Right lobe of liver (tissue), 6 donors: Measurements from ENCODE around the gene ASTN1. TPM values are rescaled to one million over a fixed set of nuclear protein-coding genes. Genes with fewer than 3 reads are reported as not detected.

Experiments used
- ATAC-seq, 4 donors: fragments of 200-7000 bp; cut with Tn5 transposase; one replicate each; pipeline ENCODE4 v1.9.1; 2020; ENCODE audit warnings: mild to moderate bottlenecking in 4 of 4, moderate library complexity in 4 of 4
- DNase-seq, 3 donors: peaks; one replicate each; pipeline ENCODE4 v3.0.0-alpha.2; 2020
- H3K27ac ChIP-seq, 3 donors: fragments of 200-600 bp; one replicate each; pipeline ENCODE4 v1.8.0; 2022
- H3K27me3 ChIP-seq, 2 donors: fragments of 200-600 bp; one replicate each; pipeline ENCODE4 v1.8.0; 2022
- H3K36me3 ChIP-seq, 4 donors: fragments of 200-600 bp; sonication (generic) in 1 of 4; one replicate each; pipeline versions ENCODE4 v1.5.1 to v1.8.0; 2017 to 2022; ENCODE audit warnings: control low read depth in 1 of 4
- H3K4me1 ChIP-seq, 4 donors: fragments of 200-600 bp; sonication (generic) in 1 of 4; one replicate each; pipeline versions ENCODE4 v1.5.1 to v1.8.0; 2017 to 2022; ENCODE audit warnings: control low read depth in 1 of 4
- H3K4me3 ChIP-seq, 3 donors: fragments of 200-600 bp; one replicate each; pipeline ENCODE4 v1.8.0; 2022
- H3K9me3 ChIP-seq, 4 donors: fragments of 200-600 bp; sonication (generic) in 1 of 4; one replicate each; pipeline versions ENCODE4 v1.5.1 to v1.8.0; 2017 to 2022; ENCODE audit warnings: control low read depth in 1 of 4
- POLR2A ChIP-seq: fragments of 450-650 bp; IDR thresholded peaks from one replicate; pipeline ENCODE4 v1.6.1; 2017; ENCODE audit warnings: antibody characterized with exemption, mild to moderate bottlenecking
- WGBS: methylation state at CpG from one replicate; pipeline ENCODE4 v1.1.6; 2018; ENCODE audit warnings: low coverage, low lambda C conversion rate; ENCODE audit not compliant: insufficient coverage; ENCODE audit errors: missing lambda C conversion rate; 5-methylcytosine and 5-hydroxymethylcytosine counted together
- intact Hi-C, 2 donors: fragments of 100-400 bp; cut with DNase I; formaldehyde crosslinking; loops; one replicate each; pipeline versions ENCODE4 v1.11.2 to v1.14.1; 2022
- total RNA-seq, 6 experiments: library from RNA; depleted of rRNA in 2 of 6; stranded (reverse); fragments of >200 nt in 2 of 6; fragmentation: NEBNext Ultra II Directional in 3 of 6; extraction: Animal tissue kit (Norgen Biotek cat#: 25700) in 3 of 6; gene quantifications; one replicate each; pipeline versions ENCODE4 v1.1.0 to v1.2.4, GENCODE V29; 2016 to 2023
- TF ChIP-seq, protein P1 (sequence below), 4 donors: fragments of 200-600 bp in 3 of 4; fragments of 450-650 bp in 1 of 4; IDR thresholded peaks; one replicate each; pipeline versions ENCODE4 v1.5.1 to v1.8.0; 2016 to 2022; ENCODE audit warnings: antibody characterized with exemption in 4 of 4, mild to moderate bottlenecking in 2 of 4
- donor health status: DM: no; HTN: yes; CAD: no.
- donor health status: DM: no; HTN: no; CAD: no.
- donor health status: DM: no; HTN: no; CAD: no.
- donor health status: DM: no; HTN: yes; CAD: no.
- donor health status: DM: no; HTN: yes; CAD: no.

The ASTN1 gene
- total RNA-seq, 6 experiments from 2014 or later, result 0.06 to 0.78 (median 0.18) TPM

DNA sequence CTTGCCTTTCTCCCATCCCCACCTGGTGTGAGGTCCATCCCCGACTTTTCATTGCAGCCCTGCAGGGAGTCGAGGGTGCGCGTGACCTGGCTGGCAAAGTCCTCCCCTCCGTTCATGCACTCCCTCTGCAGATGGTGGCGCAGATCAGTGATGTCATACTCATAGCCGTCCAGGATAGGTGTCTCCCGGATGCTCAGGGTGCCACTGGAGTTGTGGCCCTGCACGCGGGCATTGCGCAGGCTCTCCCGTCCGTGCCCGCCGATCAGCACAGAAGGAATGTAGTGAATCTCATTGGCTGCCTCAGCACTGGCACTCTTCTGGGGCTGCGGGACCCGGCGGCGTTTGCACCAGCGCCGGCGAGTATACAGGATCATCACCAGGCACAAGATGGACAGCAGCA lies 132.1 kb downstream of the ASTN1 start:
- 69% methylated on average over 7 of the region's 22 CpGs for WGBS
- H3K9me3 ChIP-seq, result no peaks in the 10 kb centered on the region
- DNase-seq, result no peak
- ATAC-seq, result no peak
- H3K36me3 ChIP-seq, result no peaks in the 10 kb centered on the region
- H3K4me1 ChIP-seq, result no peaks in the 10 kb centered on the region
- H3K4me3 ChIP-seq, result no peak overlapping the region
- TF ChIP-seq POLR2A, result no peak
- TF ChIP-seq, protein P1, sequence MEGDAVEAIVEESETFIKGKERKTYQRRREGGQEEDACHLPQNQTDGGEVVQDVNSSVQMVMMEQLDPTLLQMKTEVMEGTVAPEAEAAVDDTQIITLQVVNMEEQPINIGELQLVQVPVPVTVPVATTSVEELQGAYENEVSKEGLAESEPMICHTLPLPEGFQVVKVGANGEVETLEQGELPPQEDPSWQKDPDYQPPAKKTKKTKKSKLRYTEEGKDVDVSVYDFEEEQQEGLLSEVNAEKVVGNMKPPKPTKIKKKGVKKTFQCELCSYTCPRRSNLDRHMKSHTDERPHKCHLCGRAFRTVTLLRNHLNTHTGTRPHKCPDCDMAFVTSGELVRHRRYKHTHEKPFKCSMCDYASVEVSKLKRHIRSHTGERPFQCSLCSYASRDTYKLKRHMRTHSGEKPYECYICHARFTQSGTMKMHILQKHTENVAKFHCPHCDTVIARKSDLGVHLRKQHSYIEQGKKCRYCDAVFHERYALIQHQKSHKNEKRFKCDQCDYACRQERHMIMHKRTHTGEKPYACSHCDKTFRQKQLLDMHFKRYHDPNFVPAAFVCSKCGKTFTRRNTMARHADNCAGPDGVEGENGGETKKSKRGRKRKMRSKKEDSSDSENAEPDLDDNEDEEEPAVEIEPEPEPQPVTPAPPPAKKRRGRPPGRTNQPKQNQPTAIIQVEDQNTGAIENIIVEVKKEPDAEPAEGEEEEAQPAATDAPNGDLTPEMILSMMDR (IDR thresholded peaks at IDR 0.05), result no peak
- no peak overlapping the region for H3K27ac ChIP-seq
- intact Hi-C loops, result no loop called here
- H3K27me3 ChIP-seq, result no peaks in the 10 kb centered on the region

DNA sequence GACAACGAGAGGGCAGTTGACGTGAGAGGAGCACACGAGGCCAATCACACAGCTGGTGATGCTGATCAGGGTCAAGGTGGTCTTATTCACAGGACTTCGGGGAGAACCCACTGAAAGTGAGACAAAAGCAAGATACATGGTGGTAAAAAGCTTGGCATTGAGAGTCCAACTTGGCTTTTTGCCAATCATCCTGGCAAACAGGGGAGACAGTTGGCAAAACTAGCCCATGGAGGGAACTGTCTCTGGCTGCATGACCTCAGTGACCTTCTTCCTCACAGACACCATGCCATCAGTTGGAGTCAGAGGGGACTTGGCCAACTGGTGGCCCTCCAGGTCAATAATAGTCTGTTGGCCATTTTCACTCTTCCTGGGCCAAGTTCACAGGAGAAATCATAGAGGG lies 139.9 kb downstream of the ASTN1 start:
- intact Hi-C loops, result no loop called here
- Histone ChIP-seq H3K27me3 (no peaks in the 10 kb centered on the region), H3K36me3 (no peaks in the 10 kb centered on the region), H3K9me3 (no peaks in the 10 kb centered on the region), H3K4me1 (no peaks in the 10 kb centered on the region), H3K4me3 (no peak overlapping the region), H3K27ac (no peak overlapping the region)
- 20% methylated on average over 1 of the region's 4 CpGs for WGBS
- TF ChIP-seq, protein P1 (IDR thresholded peaks at IDR 0.05), result no peak
- no peak for TF ChIP-seq POLR2A
- DNase-seq (no peak), ATAC-seq (no peak)

DNA sequence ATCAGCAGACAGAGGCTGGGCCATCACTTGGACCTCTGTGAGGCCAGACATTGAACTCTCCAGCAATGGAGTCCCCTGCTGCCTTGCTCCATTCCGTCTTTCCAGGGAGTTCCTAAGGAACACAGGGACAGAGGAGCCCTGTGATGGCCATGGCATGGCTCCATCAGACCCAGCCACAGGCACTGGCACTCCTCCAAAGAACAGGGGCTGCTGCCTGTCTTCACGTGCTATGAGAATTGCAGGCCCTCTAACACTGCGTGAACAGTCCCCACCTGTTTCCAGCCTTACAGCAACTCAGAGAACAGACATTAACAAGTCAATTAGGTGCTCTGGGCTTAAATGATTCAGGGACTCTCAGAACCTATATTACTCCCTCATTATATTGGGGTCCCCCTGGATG lies 140.8 kb downstream of the ASTN1 start:
- H3K4me1 ChIP-seq, result no peaks in the 10 kb centered on the region
- H3K27me3 ChIP-seq, result no peaks in the 10 kb centered on the region
- H3K9me3 ChIP-seq, result no peaks in the 10 kb centered on the region
- no peaks in the 10 kb centered on the region for H3K36me3 ChIP-seq
- DNase-seq, result no peak
- no peak for ATAC-seq
- intact Hi-C loops, result no loop called here
- no peak overlapping the region for H3K4me3 ChIP-seq
- 92% methylated on average over 2 of the region's 3 CpGs for WGBS
- TF ChIP-seq, protein P1 (IDR thresholded peaks at IDR 0.05), result no peak
- no peak for TF ChIP-seq POLR2A
- H3K27ac ChIP-seq, result no peak overlapping the region

DNA sequence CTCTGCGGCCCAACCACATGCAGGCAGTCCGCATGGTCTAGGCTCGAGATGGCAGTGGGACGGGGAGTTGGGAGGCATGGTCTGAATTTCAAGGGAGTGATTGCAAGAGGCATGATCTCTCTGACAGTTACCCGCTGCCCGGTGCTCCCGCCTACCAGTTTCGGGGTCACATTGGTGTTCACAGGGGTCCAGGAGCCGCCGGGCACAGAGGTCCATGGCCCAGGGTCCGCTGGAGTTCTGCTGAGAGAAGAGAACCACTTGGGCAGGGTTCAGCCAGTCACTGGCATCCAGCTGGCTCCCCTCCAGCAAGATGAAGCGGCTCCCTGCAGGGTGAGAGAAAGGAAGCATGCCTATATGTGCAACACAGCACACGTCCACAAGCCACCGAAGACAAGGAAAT lies 141.3 kb downstream of the ASTN1 start:
- H3K27ac ChIP-seq, result no peak overlapping the region
- no peak overlapping the region for H3K4me3 ChIP-seq
- H3K4me1 ChIP-seq, result no peaks in the 10 kb centered on the region
- intact Hi-C loops, result no loop called here
- no peak for ATAC-seq
- no peak for TF ChIP-seq POLR2A
- TF ChIP-seq, protein P1 (IDR thresholded peaks at IDR 0.05), result no peak
- no peaks in the 10 kb centered on the region for H3K9me3 ChIP-seq
- no peaks in the 10 kb centered on the region for H3K36me3 ChIP-seq
- DNase-seq, result no peak
- WGBS, result 100% methylated on average over 1 of the region's 14 CpGs
- H3K27me3 ChIP-seq, result no peaks in the 10 kb centered on the region

DNA sequence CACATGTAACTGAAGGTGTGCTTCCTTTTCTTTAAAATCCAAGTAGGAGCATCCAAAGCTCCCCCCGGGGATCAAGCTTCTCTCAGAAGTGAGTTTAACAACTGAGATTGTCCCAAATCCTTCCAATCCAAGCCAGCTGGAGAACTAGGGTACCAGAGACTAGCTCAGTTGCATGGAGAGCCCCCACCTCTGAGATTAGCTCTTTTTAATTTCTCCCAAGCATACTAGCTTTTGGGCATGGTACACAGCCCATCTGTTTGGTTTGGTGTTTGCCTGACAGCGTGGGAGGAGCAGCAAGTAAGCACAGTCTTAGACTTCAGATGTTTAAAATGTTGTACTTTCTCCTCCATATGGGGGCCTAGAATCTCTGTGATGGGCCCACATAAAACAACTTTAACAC lies 142.8 kb downstream of the ASTN1 start:
- no peaks in the 10 kb centered on the region for H3K36me3 ChIP-seq
- no peaks in the 10 kb centered on the region for H3K4me1 ChIP-seq

More for the DNA sequence above, 142.8 kb downstream of the ASTN1 start:
- Histone ChIP-seq H3K27ac (no peak overlapping the region), H3K27me3 (no peaks in the 10 kb centered on the region), H3K9me3 (no peaks in the 10 kb centered on the region), H3K4me3 (no peak overlapping the region)
- intact Hi-C loops, result no loop called here
- ATAC-seq (no peak), DNase-seq (no peak)
- TF ChIP-seq, protein P1 (IDR thresholded peaks at IDR 0.05), result no peak
- TF ChIP-seq POLR2A, result no peak
- 47% methylated on average over 2 of the region's 2 CpGs for WGBS
